Trophoblast cell (in vitro differentiated cells and primary cell): Measurements from ENCODE around the gene EPHB1.

ENCODE experiments used
- DNase-seq, 2 donors: peaks; one replicate each; pipeline ENCODE4 v3.0.0-alpha.2; 2016
- H2AFZ ChIP-seq: 2 replicates; pipeline ENCODE4 v1.6.1; 2013; ENCODE audit warnings: low read length, moderate library complexity, mild to moderate bottlenecking; ENCODE audit not compliant: insufficient read depth, poor library complexity
- H2AK5ac ChIP-seq: 2 replicates; pipeline ENCODE4 v1.6.1; 2013; ENCODE audit warnings: mild to moderate bottlenecking, low read length
- H2BK120ac ChIP-seq: 2 replicates; pipeline ENCODE4 v1.6.1; 2013; ENCODE audit warnings: low read length, mild to moderate bottlenecking, moderate library complexity; ENCODE audit not compliant: insufficient read depth, poor library complexity
- H2BK12ac ChIP-seq: 2 replicates; pipeline ENCODE4 v1.6.1; 2013; ENCODE audit warnings: mild to moderate bottlenecking, low read length, moderate library complexity
- H2BK5ac ChIP-seq: 2 replicates; pipeline ENCODE4 v1.6.1; 2013; ENCODE audit warnings: low read length, low read depth, moderate library complexity, mild to moderate bottlenecking; ENCODE audit not compliant: poor library complexity
- H3K14ac ChIP-seq: 2 replicates; pipeline ENCODE4 v1.6.1; 2013; ENCODE audit warnings: mild to moderate bottlenecking, low read length
- H3K18ac ChIP-seq: 2 replicates; pipeline ENCODE4 v1.6.1; 2013; ENCODE audit warnings: mild to moderate bottlenecking, low read length
- H3K23ac ChIP-seq: 2 replicates; pipeline ENCODE4 v1.6.1; 2013; ENCODE audit warnings: low read length
- H3K27ac ChIP-seq: 2 replicates; pipeline ENCODE4 v1.5.1; 2013; ENCODE audit warnings: low read depth, mild to moderate bottlenecking, inconsistent platforms, low read length, moderate library complexity
- H3K27me3 ChIP-seq: 2 replicates; pipeline ENCODE4 v1.6.1; 2013; ENCODE audit warnings: inconsistent platforms, mild to moderate bottlenecking, low read length, moderate library complexity; ENCODE audit not compliant: insufficient read depth
- H3K36me3 ChIP-seq, 2 experiments: 1 replicate in 1 of 2; 2 replicates in 1 of 2; pipeline ENCODE4 v1.6.1; 2013; ENCODE audit warnings: low read length in 2 of 2, mild to moderate bottlenecking in 2 of 2, moderate library complexity in 1 of 2; ENCODE audit not compliant: insufficient read depth in 2 of 2, control insufficient read depth in 1 of 2
- H3K4ac ChIP-seq: 2 replicates; pipeline ENCODE4 v1.6.1; 2013; ENCODE audit warnings: low read depth, mild to moderate bottlenecking, low read length, moderate library complexity
- H3K4me1 ChIP-seq, 2 experiments: 1 replicate in 1 of 2; 2 replicates in 1 of 2; pipeline ENCODE4 v1.6.1; 2013; ENCODE audit warnings: low read length in 2 of 2, mild to moderate bottlenecking in 2 of 2, moderate library complexity in 1 of 2; ENCODE audit not compliant: insufficient read depth in 2 of 2, control insufficient read depth in 1 of 2
- H3K4me2 ChIP-seq: 2 replicates; pipeline ENCODE4 v1.6.1; 2013; ENCODE audit warnings: inconsistent platforms, mild to moderate bottlenecking, low read length, moderate library complexity
- H3K4me3 ChIP-seq: 2 replicates; pipeline ENCODE4 v1.5.1; 2013; ENCODE audit warnings: mild to moderate bottlenecking, low read depth, low read length, inconsistent platforms
- H3K79me1 ChIP-seq: one replicate; pipeline ENCODE4 v1.6.1; 2013; ENCODE audit warnings: low read length
- H3K79me2 ChIP-seq: 2 replicates; pipeline ENCODE4 v1.6.1; 2013; ENCODE audit warnings: low read length, mild to moderate bottlenecking; ENCODE audit not compliant: control insufficient read depth, insufficient read depth, poor library complexity
- H3K9ac ChIP-seq: 2 replicates; pipeline ENCODE4 v1.6.1; 2013; ENCODE audit warnings: mild to moderate bottlenecking, low read length
- H3K9me3 ChIP-seq: 2 replicates; pipeline ENCODE4 v1.6.1; 2013; ENCODE audit warnings: low read depth, mild to moderate bottlenecking, control low read depth, inconsistent platforms, low read length; ENCODE audit not compliant: insufficient read depth
- H4K12ac ChIP-seq: 2 replicates; pipeline ENCODE4 v1.6.1; 2013; ENCODE audit warnings: low read depth, mild to moderate bottlenecking, low read length, moderate library complexity
- H4K8ac ChIP-seq: 2 replicates; pipeline ENCODE4 v1.6.1; 2013; ENCODE audit warnings: low read depth, mild to moderate bottlenecking, low read length, moderate library complexity
- H4K91ac ChIP-seq: one replicate; pipeline ENCODE4 v1.6.1; 2013; ENCODE audit warnings: low read depth, mild to moderate bottlenecking, low read length, moderate library complexity
- WGBS: extraction: QIAGEN DNeasy Blood & Tissue Kit; methylation state at CpG from one replicate; pipeline ENCODE4 v1.1.7; 2013; ENCODE audit warnings: missing lambda C conversion rate; ENCODE audit not compliant: insufficient read length, insufficient coverage; ENCODE audit errors: extremely low coverage; 5-methylcytosine and 5-hydroxymethylcytosine counted together

EPHB1 gene

DNA sequence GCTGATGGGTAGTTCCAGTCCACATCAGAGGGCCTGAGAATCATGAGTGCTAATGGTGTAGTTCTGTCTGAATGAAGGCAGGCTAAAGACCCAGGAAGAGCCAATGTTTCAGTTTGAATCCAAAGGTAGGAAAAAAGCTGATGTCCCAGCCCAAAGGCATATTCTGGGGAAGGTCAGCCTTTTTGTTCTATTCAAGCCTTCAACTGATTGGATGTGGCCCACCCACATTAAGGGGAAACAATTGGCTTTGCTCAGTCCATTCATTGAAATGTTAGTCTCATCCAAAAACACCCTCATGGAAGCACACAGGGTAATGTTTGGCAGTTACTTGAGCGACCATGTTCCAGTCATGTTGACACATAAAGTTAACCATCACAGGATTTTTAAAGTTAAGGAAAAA lies 25.9 kb downstream of the EPHB1 start:
- Histone ChIP-seq H3K18ac (no peak overlapping the region), H3K4me1 (peaks cover 0 to 4% of the 10 kb centered on the region in 2 experiments), H3K27me3 (no peaks in the 10 kb centered on the region), H2AK5ac (no peak overlapping the region), H3K36me3 (no peaks in the 10 kb centered on the region), H3K79me1 (no peaks in the 10 kb centered on the region), H3K9ac (no peak overlapping the region), H2BK120ac (no peak overlapping the region), H3K79me2 (no peaks in the 10 kb centered on the region), H3K4ac (no peak overlapping the region), H2BK5ac (no peak overlapping the region), H4K91ac (no peak overlapping the region), H4K12ac (no peak overlapping the region), H2AFZ (no peak overlapping the region), H4K8ac (no peak overlapping the region), H3K14ac (no peak overlapping the region), H2BK12ac (no peak overlapping the region), H3K9me3 (peaks cover 3% of the 10 kb centered on the region), H3K4me3 (no peak overlapping the region), H3K23ac (no peak overlapping the region), H3K4me2 (no peak overlapping the region), H3K27ac (no peak overlapping the region)
- no peak for DNase-seq
- no CpG with 5 or more reads among the region's 1 CpG for WGBS

DNA sequence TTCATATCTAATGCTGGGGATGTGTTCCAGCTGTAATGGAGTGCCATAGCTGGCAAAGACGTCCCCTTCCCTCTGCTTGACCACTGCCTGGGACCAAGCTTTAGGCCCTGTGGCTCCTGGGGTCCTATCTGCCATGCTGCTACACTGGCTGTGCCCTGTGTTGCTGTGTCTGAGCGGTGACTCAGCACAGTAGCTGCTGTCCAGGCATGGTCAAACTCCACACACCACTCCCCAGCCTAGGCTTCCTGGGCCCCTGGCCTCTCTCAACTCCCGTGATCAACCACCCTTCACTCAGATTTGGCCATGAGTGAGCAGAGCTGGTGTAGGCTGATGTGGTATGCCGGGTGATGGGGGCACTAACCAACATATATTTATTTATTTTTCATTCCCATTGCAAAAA lies 27.0 kb downstream of the EPHB1 start:
- H2AK5ac ChIP-seq: no peak overlapping the region
- H3K14ac ChIP-seq: no peak overlapping the region
- H4K91ac ChIP-seq: no peak overlapping the region
- no peaks in the 10 kb centered on the region for H3K79me2 ChIP-seq
- no peaks in the 10 kb centered on the region for H3K79me1 ChIP-seq
- H3K9me3 ChIP-seq: peaks cover 2% of the 10 kb centered on the region
- H2BK120ac ChIP-seq: no peak overlapping the region
- no peak overlapping the region for H3K23ac ChIP-seq
- no peak overlapping the region for H3K4ac ChIP-seq
- H3K27me3 ChIP-seq: no peaks in the 10 kb centered on the region
- no peak overlapping the region for H3K27ac ChIP-seq
- no peak overlapping the region for H3K4me2 ChIP-seq
- H3K18ac ChIP-seq: no peak overlapping the region
- no peak overlapping the region for H4K8ac ChIP-seq
- no CpG with 5 or more reads among the region's 4 CpGs for WGBS
- H3K4me1 ChIP-seq: peaks cover 0 to 4% of the 10 kb centered on the region in 2 experiments
- no peak overlapping the region for H4K12ac ChIP-seq
- H2BK12ac ChIP-seq: no peak overlapping the region
- peak overlapping the region; percentile 18 for H3K9ac ChIP-seq
- no peak overlapping the region for H2BK5ac ChIP-seq
- H3K4me3 ChIP-seq: peak overlapping the region; percentile 7
- DNase-seq: no peak
- H3K36me3 ChIP-seq: no peaks in the 10 kb centered on the region
- H2AFZ ChIP-seq: no peak overlapping the region

DNA sequence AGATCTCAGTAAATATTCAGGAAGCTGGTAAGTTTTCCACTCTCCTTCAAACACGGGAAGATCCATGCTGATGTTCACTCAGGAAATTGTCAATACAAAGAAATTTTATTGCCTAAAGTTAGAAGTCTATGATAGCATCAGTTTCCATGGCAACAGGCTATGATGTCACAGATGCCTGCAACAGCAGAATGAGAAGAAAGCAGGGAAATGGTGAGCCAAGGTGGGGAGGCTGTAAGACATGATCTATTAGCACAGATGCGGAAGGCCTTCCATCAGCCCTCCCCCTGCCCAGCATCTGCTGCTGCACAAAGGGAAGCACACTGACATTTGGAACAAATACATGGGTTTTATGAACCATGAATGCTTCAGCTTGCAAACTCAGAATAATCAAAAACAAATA lies 28.6 kb downstream of the EPHB1 start:
- H3K36me3 ChIP-seq: no peaks in the 10 kb centered on the region
- no peak overlapping the region for H3K4me3 ChIP-seq
- H4K8ac ChIP-seq: no peak overlapping the region
- H3K79me1 ChIP-seq: no peaks in the 10 kb centered on the region
- no peak overlapping the region for H4K12ac ChIP-seq
- H3K18ac ChIP-seq: no peak overlapping the region
- H2BK5ac ChIP-seq: no peak overlapping the region
- H3K9me3 ChIP-seq: peaks cover 2% of the 10 kb centered on the region
- H2AK5ac ChIP-seq: no peak overlapping the region
- H2AFZ ChIP-seq: no peak overlapping the region
- no peak overlapping the region for H2BK12ac ChIP-seq
- H3K14ac ChIP-seq: no peak overlapping the region
- no peak overlapping the region for H3K27ac ChIP-seq
- H3K27me3 ChIP-seq: no peaks in the 10 kb centered on the region
- no peak overlapping the region for H3K23ac ChIP-seq
- H3K4ac ChIP-seq: no peak overlapping the region
- peaks cover 0 to 4% of the 10 kb centered on the region in 2 experiments for H3K4me1 ChIP-seq
- H4K91ac ChIP-seq: no peak overlapping the region
- H3K4me2 ChIP-seq: no peak overlapping the region
- WGBS: no CpG with 5 or more reads among the region's 2 CpGs
- no peak overlapping the region for H3K9ac ChIP-seq
- no peaks in the 10 kb centered on the region for H3K79me2 ChIP-seq
- no peak for DNase-seq
- H2BK120ac ChIP-seq: no peak overlapping the region

DNA sequence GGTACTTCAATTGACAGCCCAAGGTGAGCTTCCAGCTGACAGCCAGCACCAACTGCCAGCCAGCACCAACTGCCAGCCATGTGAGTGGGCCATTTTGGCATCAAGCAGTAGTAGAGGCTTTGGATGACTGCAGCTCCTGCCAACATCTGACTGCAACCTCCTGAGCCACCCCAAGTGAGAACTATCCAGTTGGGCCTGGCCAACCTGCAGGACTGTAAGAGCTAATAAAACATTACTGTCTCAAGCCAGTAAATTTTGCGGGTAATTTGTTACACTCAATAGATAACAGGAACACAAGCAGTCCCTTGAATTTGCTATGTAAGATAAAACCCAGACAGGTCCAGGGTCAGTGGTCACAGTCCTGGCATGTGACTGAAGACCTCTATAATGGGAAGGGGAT lies 29.7 kb downstream of the EPHB1 start:
- no peak overlapping the region for H2AK5ac ChIP-seq
- H3K4me1 ChIP-seq: peaks cover 0 to 4% of the 10 kb centered on the region in 2 experiments
- H3K4ac ChIP-seq: no peak overlapping the region
- no peak overlapping the region for H3K9ac ChIP-seq
- H4K12ac ChIP-seq: no peak overlapping the region
- H3K36me3 ChIP-seq: no peaks in the 10 kb centered on the region
- no peak overlapping the region for H2BK120ac ChIP-seq
- no peak overlapping the region for H2BK12ac ChIP-seq
- WGBS: no CpG with 5 or more reads among the region's 1 CpG
- no peak overlapping the region for H3K18ac ChIP-seq
- H3K14ac ChIP-seq: no peak overlapping the region
- H3K9me3 ChIP-seq: peaks cover 2% of the 10 kb centered on the region
- no peak for DNase-seq
- H3K27me3 ChIP-seq: no peaks in the 10 kb centered on the region
- H2BK5ac ChIP-seq: no peak overlapping the region
- H3K79me1 ChIP-seq: no peaks in the 10 kb centered on the region
- no peak overlapping the region for H2AFZ ChIP-seq
- no peak overlapping the region for H3K27ac ChIP-seq
- H3K23ac ChIP-seq: no peak overlapping the region
- no peak overlapping the region for H4K91ac ChIP-seq
- no peak overlapping the region for H3K4me3 ChIP-seq
- no peaks in the 10 kb centered on the region for H3K79me2 ChIP-seq
- no peak overlapping the region for H3K4me2 ChIP-seq
- H4K8ac ChIP-seq: no peak overlapping the region
